HCT116 (cell line): Measurements from ENCODE around the gene MATCAP1.

Experiments
- CEBPB ChIP-seq: IDR thresholded peaks from 2 replicates; pipeline ENCODE4 v1.6.1; 2012; ENCODE audit warnings: low read depth
- EGR1 ChIP-seq: IDR thresholded peaks from 2 replicates; pipeline ENCODE4 v1.6.1; 2012; ENCODE audit warnings: low read depth
- EZH2phosphoT487 ChIP-seq: fragments of 200-600 bp; IDR thresholded peaks from 2 replicates; pipeline ENCODE4 v1.6.1; 2018; ENCODE audit warnings: antibody characterized with exemption, borderline replicate concordance
- FOSL1 ChIP-seq: IDR thresholded peaks from 2 replicates; pipeline ENCODE4 v1.6.1; 2012; ENCODE audit warnings: low read depth
- POLR2A ChIP-seq: IDR thresholded peaks from 2 replicates; pipeline ENCODE4 v1.7.0; 2011; ENCODE audit warnings: borderline replicate concordance; ENCODE audit not compliant: insufficient read depth, insufficient read length; ENCODE audit errors: extremely low read depth
- SIN3A ChIP-seq: IDR thresholded peaks from 2 replicates; pipeline ENCODE4 v1.6.1; 2012; ENCODE audit warnings: low read depth
- SP1 ChIP-seq: IDR thresholded peaks from 2 replicates; pipeline ENCODE4 v1.6.1; 2012; ENCODE audit warnings: low read depth
- TCF7L2 ChIP-seq: IDR thresholded peaks from 2 replicates; pipeline ENCODE4 v1.7.0; 2011; ENCODE audit warnings: borderline replicate concordance, inconsistent platforms; ENCODE audit not compliant: insufficient read depth, insufficient read length; ENCODE audit errors: extremely low read depth
- YY1 ChIP-seq: IDR thresholded peaks from 2 replicates; pipeline ENCODE4 v1.6.1; 2011; ENCODE audit warnings: low read length, low read depth, moderate library complexity, mild to moderate bottlenecking; ENCODE audit not compliant: insufficient replicate concordance; ENCODE audit errors: extremely low read depth
- TF ChIP-seq, protein P1 (sequence below), 3 experiments: fragments of 200-600 bp in 1 of 3; sonication (generic) in 1 of 3; IDR thresholded peaks in 2 of 3; conservative IDR thresholded peaks in 1 of 3; 2 replicates each; pipeline ENCODE4 v1.5.1; 2012 to 2017; ENCODE audit warnings: low read depth in 2 of 3, low read length in 2 of 3, antibody characterized with exemption in 1 of 3, borderline replicate concordance in 1 of 3, control low read depth in 1 of 3, mild to moderate bottlenecking in 1 of 3, mixed read lengths in 1 of 3, mixed run types in 1 of 3, moderate library complexity in 1 of 3; ENCODE audit not compliant: insufficient read depth in 1 of 3
- TF ChIP-seq, protein P2 (sequence below): IDR thresholded peaks from 2 replicates; pipeline ENCODE4 v1.6.1; 2011; ENCODE audit warnings: mild to moderate bottlenecking, low read length, moderate library complexity; ENCODE audit not compliant: insufficient replicate concordance; ENCODE audit errors: extremely low read depth
- TF ChIP-seq, protein P3 (sequence below): IDR thresholded peaks from 2 replicates; pipeline ENCODE4 v1.6.1; 2012

- TF ChIP-seq, protein P1, sequence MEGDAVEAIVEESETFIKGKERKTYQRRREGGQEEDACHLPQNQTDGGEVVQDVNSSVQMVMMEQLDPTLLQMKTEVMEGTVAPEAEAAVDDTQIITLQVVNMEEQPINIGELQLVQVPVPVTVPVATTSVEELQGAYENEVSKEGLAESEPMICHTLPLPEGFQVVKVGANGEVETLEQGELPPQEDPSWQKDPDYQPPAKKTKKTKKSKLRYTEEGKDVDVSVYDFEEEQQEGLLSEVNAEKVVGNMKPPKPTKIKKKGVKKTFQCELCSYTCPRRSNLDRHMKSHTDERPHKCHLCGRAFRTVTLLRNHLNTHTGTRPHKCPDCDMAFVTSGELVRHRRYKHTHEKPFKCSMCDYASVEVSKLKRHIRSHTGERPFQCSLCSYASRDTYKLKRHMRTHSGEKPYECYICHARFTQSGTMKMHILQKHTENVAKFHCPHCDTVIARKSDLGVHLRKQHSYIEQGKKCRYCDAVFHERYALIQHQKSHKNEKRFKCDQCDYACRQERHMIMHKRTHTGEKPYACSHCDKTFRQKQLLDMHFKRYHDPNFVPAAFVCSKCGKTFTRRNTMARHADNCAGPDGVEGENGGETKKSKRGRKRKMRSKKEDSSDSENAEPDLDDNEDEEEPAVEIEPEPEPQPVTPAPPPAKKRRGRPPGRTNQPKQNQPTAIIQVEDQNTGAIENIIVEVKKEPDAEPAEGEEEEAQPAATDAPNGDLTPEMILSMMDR (IDR thresholded peaks at IDR 0.05 in 2 of 3, conservative IDR thresholded peaks at IDR 0.05 in 1 of 3; ENCODE audit: borderline replicate concordance in 1 of 3, insufficient read depth in 1 of 3, low read depth in 2 of 3, low read length in 2 of 3), result peak; percentile 78 to 86 (median 86)
- TF ChIP-seq SIN3A (no peak), TCF7L2 (no peak), POLR2A (no peak), FOSL1 (no peak), EZH2phosphoT487 (no peak), CEBPB (no peak), SP1 (no peak), YY1 (peak; percentile 46), EGR1 (no peak)
- TF ChIP-seq, protein P2, sequence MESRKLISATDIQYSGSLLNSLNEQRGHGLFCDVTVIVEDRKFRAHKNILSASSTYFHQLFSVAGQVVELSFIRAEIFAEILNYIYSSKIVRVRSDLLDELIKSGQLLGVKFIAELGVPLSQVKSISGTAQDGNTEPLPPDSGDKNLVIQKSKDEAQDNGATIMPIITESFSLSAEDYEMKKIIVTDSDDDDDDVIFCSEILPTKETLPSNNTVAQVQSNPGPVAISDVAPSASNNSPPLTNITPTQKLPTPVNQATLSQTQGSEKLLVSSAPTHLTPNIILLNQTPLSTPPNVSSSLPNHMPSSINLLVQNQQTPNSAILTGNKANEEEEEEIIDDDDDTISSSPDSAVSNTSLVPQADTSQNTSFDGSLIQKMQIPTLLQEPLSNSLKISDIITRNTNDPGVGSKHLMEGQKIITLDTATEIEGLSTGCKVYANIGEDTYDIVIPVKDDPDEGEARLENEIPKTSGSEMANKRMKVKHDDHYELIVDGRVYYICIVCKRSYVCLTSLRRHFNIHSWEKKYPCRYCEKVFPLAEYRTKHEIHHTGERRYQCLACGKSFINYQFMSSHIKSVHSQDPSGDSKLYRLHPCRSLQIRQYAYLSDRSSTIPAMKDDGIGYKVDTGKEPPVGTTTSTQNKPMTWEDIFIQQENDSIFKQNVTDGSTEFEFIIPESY, result no peak
- TF ChIP-seq, protein P3, sequence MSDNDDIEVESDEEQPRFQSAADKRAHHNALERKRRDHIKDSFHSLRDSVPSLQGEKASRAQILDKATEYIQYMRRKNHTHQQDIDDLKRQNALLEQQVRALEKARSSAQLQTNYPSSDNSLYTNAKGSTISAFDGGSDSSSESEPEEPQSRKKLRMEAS, result no peak
Observed at GRCh38 chr16:67155295-67156142, 28.2 kb downstream of the MATCAP1 start.
